ENCODE results near the gene ZC3H12C.

DNA sequence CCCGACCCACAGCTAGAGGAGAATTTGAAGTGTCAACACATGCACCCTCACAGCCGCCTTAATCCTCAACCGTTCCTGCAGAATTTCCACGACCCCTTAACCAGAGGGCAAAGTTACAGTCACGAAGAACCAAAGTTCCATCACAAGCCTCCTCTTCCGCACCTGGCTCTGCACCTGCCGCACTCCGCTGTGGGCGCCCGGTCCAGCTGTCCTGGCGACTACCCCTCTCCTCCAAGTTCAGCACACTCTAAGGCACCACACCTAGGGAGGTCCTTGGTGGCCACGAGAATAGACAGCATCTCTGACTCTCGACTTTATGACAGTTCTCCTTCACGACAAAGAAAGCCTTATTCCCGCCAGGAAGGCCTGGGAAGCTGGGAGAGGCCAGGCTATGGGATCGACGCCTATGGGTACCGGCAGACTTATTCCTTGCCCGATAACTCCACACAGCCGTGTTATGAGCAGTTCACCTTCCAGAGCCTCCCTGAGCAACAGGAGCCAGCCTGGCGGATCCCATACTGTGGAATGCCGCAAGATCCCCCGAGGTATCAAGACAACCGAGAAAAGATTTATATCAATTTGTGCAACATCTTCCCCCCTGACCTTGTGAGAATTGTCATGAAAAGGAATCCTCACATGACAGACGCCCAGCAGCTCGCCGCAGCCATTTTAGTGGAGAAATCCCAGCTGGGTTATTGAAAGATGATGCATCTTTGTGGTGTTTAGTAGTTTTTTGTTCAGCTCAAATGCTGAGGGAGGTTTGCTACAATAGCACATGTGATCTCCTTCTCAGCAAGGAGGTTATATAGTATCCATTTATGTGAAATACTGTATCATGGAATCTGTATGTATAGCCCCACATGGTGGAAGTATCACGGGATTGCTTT, 72.1 kb downstream of the ZC3H12C start:
- TF ChIP-seq, protein P1, sequence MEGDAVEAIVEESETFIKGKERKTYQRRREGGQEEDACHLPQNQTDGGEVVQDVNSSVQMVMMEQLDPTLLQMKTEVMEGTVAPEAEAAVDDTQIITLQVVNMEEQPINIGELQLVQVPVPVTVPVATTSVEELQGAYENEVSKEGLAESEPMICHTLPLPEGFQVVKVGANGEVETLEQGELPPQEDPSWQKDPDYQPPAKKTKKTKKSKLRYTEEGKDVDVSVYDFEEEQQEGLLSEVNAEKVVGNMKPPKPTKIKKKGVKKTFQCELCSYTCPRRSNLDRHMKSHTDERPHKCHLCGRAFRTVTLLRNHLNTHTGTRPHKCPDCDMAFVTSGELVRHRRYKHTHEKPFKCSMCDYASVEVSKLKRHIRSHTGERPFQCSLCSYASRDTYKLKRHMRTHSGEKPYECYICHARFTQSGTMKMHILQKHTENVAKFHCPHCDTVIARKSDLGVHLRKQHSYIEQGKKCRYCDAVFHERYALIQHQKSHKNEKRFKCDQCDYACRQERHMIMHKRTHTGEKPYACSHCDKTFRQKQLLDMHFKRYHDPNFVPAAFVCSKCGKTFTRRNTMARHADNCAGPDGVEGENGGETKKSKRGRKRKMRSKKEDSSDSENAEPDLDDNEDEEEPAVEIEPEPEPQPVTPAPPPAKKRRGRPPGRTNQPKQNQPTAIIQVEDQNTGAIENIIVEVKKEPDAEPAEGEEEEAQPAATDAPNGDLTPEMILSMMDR (IDR thresholded peaks at IDR 0.05; ENCODE audit: low read length): no peak
- no peak for TF ChIP-seq EZH2 (IDR thresholded peaks at IDR 0.05; ENCODE audit: borderline replicate concordance, low read length)

All from OCI-LY1 (cell line).